MG63 (cell line): Measurements from ENCODE around the gene CCT2. TPM values are rescaled to one million over a fixed set of nuclear protein-coding genes. Genes with fewer than 3 reads are reported as not detected.
A peak's percentile ranks its signal among the peaks of the same experiment; 100 is the strongest.
"Not testable (repeated sequence)": the region's sequence is repeated elsewhere in the genome, so short reads cannot be mapped to it uniquely, and the experiment has no call there.

Experiments
- DNase-seq: peaks from one replicate; pipeline ENCODE4 v3.0.0-alpha.2; 2020
- H3K27me3 ChIP-seq: fragments of 250-450 bp; sonication (Bioruptor Pico); 2 replicates; pipeline ENCODE4 v1.5.1; 2020; ENCODE audit warnings: mild to moderate bottlenecking, moderate library complexity
- H3K36me3 ChIP-seq: fragments of 250-450 bp; sonication (Bioruptor Pico); 2 replicates; pipeline ENCODE4 v1.5.1; 2020; ENCODE audit warnings: mild to moderate bottlenecking, moderate library complexity
- H3K4me3 ChIP-seq: fragments of 250-450 bp; sonication (Bioruptor Pico); 2 replicates; pipeline ENCODE4 v1.5.1; 2020; ENCODE audit warnings: mild to moderate bottlenecking, moderate library complexity
- H3K9me3 ChIP-seq: fragments of 250-450 bp; sonication (Bioruptor Pico); 2 replicates; pipeline ENCODE4 v1.5.1; 2020; ENCODE audit warnings: mild to moderate bottlenecking, moderate library complexity
- total RNA-seq: library from RNA; depleted of rRNA; stranded (reverse); fragments of >200 nt; shearing (Covaris generic); gene quantifications from 2 replicates; pipeline ENCODE4 v1.2.3, GENCODE V29; 2014; ENCODE audit warnings: low replicate concordance

The CCT2 gene
- total RNA-seq, 1 experiment from 2014 or later = 548 TPM

DNA sequence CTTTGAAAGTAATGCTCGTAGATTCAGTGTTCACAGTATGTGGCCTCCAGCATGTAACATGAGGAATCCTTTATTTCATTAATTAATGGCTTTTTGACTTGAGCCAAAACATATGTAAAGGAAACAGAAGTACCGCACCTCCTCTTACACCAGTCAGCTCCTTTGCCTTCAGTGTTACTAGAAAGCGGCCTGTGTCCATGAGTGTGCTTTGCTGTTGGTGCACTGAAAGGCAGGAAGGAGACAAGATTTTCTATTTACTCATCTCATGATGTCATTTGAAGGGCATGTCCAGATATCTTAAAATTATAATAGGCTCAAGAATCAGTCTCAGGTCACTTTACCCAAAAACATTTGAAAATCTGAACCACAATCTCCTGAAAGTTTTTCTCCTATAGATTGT lies 9.9 kb upstream of the CCT2 start:
- Histone ChIP-seq H3K27me3 (no peaks in the 10 kb centered on the region), H3K9me3 (no peaks in the 10 kb centered on the region), H3K36me3 (peaks cover 43% of the 10 kb centered on the region), H3K4me3 (no peak overlapping the region)
- DNase-seq = no peak

DNA sequence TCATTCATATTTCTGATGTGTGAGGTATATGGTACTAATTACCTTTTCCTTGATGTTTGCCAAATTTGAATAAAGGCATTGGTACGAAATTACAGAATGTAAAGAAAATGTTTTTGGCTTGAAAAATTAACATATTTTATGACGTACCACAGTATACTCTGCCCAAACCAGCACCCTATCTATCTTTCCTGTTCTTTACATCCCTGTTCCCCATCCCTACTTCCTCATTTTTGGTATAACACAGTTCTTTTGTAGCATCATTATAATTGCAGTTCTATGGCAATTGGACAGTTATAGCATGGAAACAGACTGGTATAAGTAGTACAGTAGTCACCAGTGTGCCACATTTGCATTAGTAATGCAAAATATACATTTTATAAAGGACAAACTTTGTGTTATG lies 7.0 kb upstream of the CCT2 start:
- Histone ChIP-seq H3K4me3 (no peak overlapping the region), H3K36me3 (peaks cover 20% of the 10 kb centered on the region), H3K27me3 (no peaks in the 10 kb centered on the region), H3K9me3 (no peaks in the 10 kb centered on the region)
- no peak for DNase-seq

DNA sequence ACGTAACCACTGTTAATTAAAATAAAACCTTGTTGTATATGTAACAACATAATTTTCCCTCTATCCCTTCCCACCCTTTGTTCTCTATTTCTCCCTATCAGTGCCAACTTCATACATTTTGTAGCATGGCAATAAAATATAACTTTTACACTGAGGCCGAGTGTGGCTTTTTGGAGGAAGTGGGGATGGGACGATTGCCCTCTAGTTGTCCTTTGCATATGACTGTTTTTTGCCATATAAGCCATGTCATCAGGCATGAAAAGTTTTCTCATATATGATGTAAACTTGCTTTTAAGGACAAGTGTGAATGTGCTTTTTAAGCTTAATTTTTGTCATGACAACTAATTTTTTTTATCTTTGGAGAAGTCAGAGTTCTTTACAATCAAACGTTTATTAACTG lies 6.2 kb upstream of the CCT2 start:
- Histone ChIP-seq H3K4me3 (no peak overlapping the region), H3K27me3 (no peaks in the 10 kb centered on the region), H3K9me3 (no peaks in the 10 kb centered on the region), H3K36me3 (peaks cover 18% of the 10 kb centered on the region)
- no peak for DNase-seq

DNA sequence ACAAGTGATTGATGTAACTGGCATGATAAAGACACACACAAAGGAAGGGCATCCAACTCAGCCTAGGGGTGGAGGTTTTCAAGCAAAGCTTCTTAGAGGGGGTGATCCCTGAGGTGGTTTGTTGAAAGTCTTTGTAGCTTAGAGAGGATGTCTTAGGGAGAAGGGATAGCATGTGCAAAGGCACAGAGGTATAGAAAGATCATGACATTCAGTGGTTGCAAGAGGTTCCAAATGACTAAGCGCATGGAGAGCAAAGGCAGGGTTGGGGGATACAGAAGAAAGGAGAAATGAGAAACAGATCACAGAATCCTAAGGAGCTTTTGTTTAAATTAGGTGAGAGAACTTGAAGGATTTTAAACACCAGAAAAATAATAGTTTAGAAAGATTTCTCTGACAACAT lies 5.2 kb upstream of the CCT2 start:
- peaks cover 7% of the 10 kb centered on the region for H3K36me3 ChIP-seq
- H3K9me3 ChIP-seq = no peaks in the 10 kb centered on the region
- H3K4me3 ChIP-seq = no peak overlapping the region
- H3K27me3 ChIP-seq = no peaks in the 10 kb centered on the region
- no peak for DNase-seq

DNA sequence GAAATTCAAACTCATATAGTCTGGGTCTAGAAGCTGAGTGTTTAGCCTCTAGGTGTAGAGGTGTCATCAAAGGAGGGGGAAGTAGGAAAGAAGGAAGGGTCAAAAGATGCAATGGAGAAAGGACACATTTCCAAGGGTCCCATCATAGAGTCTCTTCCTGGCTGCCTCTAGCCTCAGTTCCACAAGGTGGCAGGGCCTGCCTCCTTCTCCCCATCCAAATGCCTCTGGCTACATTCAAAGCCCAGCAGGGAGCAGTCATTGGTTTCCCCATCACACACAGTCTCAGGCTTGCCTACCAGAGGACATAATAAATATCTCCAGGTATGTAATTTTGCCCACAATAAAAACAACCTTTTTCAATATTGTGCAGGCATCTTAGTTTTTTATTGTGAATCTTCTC lies 2.1 kb upstream of the CCT2 start:
- DNase-seq = peak; percentile 11
- Histone ChIP-seq H3K4me3 (no peak overlapping the region), H3K36me3 (peaks cover 29% of the 10 kb centered on the region), H3K27me3 (no peaks in the 10 kb centered on the region), H3K9me3 (no peaks in the 10 kb centered on the region)

DNA sequence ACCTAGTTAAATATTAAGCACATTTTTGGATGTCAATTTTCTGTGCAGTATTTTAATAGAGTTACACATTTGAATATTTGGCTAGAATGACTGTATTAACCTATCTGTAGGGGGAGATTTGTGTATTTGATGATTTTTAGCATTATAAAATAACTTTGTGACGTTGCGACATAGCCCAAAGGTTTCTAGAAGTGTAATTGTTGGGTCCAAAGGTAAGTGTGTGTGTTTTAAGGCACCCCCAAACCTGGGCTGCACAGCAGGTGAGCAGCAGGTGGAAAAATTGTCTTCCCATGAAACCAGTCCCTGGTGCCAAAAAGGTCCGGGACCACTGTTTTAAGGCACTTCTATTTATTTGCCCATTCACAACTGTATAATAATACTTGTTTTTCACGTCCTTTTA lies 3.3 kb downstream of the CCT2 start:
- DNase-seq = no peak
- peaks cover 81% of the 10 kb centered on the region for H3K36me3 ChIP-seq
- no peaks in the 10 kb centered on the region for H3K27me3 ChIP-seq
- H3K4me3 ChIP-seq = no peak overlapping the region
- no peaks in the 10 kb centered on the region for H3K9me3 ChIP-seq

DNA sequence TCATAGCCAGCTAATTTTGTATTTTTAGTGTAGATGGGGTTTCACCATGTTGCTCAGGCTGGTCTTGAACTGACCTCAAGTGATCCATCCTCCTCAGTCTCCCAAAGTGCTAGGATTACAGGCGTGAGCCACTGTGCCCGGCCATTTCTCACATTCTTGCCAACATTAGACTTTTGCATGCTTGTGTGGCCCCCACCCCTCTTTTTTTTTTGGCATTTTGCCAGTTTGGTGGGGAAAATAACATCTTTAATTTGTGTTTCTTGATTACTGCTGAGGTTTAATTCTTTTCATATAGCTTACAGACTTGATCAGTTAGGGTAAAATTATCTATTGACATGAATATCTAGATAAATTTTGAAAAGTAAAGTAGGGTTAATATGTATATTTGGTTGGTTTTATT lies 3.8 kb downstream of the CCT2 start:
- Histone ChIP-seq H3K27me3 (no peaks in the 10 kb centered on the region), H3K9me3 (no peaks in the 10 kb centered on the region), H3K4me3 (no peak overlapping the region), H3K36me3 (peaks cover 84% of the 10 kb centered on the region)
- DNase-seq = no peak

DNA sequence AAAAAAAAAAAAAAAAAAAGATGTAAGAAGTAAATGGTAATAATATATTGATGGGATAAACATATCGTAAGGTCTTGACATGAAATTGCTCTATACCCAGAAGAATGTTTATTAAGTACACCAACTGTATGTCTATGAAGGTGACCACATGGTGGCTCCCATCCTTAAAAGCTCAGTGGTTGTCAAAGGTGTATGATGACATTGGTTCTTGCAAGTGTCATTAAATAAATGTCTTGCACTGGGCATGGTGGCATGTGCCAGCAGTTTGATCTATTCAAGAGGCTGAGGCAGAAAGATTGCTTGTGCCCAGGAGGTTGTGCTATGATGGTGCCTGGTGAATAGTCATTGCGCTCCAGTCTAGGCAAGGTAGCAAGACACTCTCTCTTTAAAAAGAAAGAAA lies 10.4 kb downstream of the CCT2 start:
- no peak for DNase-seq
- Histone ChIP-seq H3K4me3 (no peak overlapping the region), H3K36me3 (peaks cover 96% of the 10 kb centered on the region), H3K9me3 (no peaks in the 10 kb centered on the region), H3K27me3 (no peaks in the 10 kb centered on the region)

DNA sequence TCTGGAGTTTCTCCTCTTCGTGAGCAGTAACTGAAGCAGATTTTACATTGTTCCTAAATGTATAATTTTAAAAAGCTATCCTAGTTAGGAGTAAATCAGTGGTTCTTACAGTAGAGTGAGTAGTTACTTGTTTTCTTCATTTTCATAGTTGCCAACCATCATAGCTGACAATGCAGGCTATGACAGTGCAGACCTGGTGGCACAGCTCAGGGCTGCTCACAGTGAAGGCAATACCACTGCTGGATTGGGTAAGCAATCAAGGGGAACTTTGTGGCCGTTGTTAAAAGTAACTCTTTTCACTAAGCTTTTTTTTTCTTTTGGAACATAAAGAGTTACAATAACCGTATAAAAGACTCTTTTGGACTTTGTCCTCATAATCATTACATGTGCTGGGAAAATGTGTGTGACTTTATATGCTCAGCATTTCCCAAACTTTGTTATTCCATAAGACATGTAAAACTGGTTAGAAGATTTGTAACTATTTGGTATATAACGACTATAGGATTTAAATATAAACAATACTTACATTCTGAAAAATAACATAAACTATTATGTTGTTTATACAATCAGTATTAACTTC lies 13.0 kb downstream of the CCT2 start:
- H3K27me3 ChIP-seq = no peaks in the 10 kb centered on the region
- H3K36me3 ChIP-seq = peaks cover 95% of the 10 kb centered on the region
- no peak overlapping the region for H3K4me3 ChIP-seq
- no peaks in the 10 kb centered on the region for H3K9me3 ChIP-seq
- no peak for DNase-seq

DNA sequence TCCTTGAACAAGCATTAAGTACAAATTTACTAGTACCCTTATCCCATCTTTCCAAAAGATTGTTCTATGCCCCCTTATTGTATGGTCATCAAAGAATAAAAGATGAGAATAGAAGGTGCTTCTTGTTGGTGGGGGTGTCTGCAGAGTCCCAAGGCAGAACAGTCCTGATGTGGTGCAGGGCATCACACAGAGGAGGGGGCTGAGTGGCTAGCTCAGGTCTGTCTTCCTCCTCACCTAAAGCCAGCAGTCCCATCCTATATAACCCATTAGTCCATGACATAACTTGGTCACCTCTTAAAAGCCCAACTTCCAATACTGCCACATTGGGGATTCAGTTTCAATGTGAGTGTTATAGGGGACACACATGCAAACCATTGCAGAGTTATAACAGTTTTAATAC lies 15.5 kb downstream of the CCT2 start:
- Histone ChIP-seq H3K36me3 (peaks cover 74% of the 10 kb centered on the region), H3K9me3 (no peaks in the 10 kb centered on the region), H3K27me3 (no peaks in the 10 kb centered on the region), H3K4me3 (no peak overlapping the region)
- no peak for DNase-seq

DNA sequence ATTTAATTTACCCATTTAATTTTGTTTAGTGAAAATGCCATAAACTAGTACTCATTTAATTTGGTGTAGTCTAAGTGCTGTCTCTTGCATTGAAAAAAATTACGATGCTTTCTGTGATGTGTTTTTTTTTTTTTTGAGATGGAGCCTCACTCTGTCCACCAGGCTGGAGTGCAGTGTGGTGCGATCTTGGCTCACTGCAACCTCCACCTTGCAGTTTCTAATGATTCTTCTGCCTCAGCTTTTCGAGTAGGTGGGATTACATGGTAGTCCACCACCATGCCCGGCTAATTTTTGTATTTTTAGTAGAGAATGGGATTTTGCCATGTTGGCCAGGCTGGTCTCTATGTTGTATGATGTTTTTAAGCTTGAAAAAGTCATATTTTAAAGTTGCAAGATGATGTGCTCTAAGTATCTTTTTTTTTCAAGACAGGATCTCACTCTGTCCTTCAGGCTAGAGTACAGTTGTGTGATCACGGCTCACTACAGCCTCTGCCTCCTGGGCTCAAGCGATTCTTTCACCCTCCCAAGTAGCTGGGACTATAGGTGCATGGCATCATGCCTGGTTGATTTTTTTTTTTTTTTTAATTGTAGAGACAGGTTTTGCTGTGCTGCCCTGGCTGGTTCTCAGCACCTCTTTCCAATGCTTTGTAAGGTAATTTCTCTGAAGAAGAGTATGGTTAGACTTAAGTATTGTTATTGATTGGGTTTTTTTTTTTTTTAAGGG lies 16.9 kb downstream of the CCT2 start:
- Histone ChIP-seq H3K27me3 (no peaks in the 10 kb centered on the region), H3K9me3 (no peaks in the 10 kb centered on the region), H3K4me3 (no peak overlapping the region), H3K36me3 (peaks cover 61% of the 10 kb centered on the region)
- no peak for DNase-seq

DNA sequence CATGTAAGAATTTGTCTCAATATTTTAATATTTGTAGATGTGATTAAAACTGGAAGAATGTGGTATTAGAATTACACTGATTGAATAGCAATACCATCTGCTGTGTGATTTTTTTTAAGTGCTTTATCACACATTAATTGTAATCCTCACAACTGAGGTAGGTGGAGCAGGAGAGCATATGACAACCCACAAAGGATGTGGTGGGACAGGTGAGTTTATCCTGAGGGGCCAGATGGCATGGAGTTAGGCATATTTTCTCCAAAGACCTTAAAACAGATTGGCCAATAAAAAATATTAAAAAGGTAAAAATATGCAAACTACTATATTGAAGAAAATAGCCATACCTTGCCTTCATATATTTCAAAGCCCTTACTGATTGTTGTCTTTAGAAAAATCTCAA lies 17.7 kb downstream of the CCT2 start:
- Histone ChIP-seq H3K36me3 (peaks cover 53% of the 10 kb centered on the region), H3K9me3 (no peaks in the 10 kb centered on the region), H3K4me3 (no peak overlapping the region), H3K27me3 (no peaks in the 10 kb centered on the region)
- DNase-seq = no peak

DNA sequence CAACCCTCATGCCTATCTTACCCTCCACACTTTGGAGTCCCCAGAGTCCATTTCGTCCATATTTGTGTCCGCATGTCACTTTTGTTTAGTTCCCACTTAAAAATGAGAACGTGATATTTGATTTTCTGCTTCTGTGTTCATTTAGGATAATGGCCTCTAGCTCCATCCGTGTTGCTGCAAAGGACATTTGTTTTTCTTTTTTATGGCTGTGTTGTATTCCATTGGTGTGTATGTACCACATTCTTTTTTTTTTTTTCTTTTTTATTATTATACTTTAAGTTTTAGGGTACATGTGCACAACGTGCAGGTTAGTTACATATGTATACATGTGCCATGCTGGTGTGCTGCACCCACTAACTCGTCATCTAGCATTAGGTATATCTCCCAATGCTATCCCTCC lies 18.3 kb downstream of the CCT2 start:
- peaks cover 47% of the 10 kb centered on the region for H3K36me3 ChIP-seq
- DNase-seq, H3K4me3 ChIP-seq, H3K27me3 ChIP-seq, H3K9me3 ChIP-seq: not testable (repeated sequence)

DNA sequence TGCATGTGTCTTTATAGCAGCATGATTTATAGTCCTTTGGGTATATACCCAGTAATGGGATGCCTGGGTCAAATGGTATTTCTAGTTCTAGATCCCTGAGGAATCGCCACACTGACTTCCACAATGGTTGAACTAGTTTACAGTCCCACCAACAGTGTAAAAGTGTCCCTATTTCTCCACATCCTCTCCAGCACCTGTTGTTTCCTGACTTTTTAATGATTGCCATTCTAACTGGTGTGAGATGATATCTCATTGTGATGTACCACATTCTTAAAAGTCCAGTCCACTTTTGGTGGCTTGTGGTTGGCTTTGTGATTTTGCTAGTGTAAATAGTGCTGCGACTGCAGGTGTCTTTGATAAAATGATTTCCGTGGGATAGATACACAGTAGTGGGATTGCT lies 19.0 kb downstream of the CCT2 start:
- H3K36me3 ChIP-seq = peaks cover 39% of the 10 kb centered on the region
- H3K4me3 ChIP-seq, H3K9me3 ChIP-seq, DNase-seq, H3K27me3 ChIP-seq: not testable (repeated sequence)

DNA sequence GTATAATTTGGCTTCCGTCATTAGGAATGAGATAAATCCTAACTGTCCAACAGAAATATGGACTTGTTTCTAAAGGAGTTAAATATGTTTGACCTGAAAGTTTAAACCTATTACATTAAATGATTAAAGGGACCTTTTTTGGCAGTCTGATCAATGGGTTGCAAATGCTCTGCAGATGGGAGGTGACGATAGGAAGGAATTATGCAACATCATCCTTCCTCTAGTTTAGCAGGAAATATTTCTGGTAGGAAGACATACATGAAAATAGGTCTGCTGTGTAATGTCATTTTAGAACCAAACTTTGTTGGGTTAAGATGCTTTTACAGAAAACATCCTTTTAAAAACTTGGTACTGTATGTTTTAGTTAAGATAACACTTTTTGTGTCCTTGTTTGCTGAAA lies 22.9 kb downstream of the CCT2 start:
- Histone ChIP-seq H3K27me3 (no peaks in the 10 kb centered on the region), H3K36me3 (peaks cover 1% of the 10 kb centered on the region), H3K4me3 (no peak overlapping the region), H3K9me3 (no peaks in the 10 kb centered on the region)
- no peak for DNase-seq

DNA sequence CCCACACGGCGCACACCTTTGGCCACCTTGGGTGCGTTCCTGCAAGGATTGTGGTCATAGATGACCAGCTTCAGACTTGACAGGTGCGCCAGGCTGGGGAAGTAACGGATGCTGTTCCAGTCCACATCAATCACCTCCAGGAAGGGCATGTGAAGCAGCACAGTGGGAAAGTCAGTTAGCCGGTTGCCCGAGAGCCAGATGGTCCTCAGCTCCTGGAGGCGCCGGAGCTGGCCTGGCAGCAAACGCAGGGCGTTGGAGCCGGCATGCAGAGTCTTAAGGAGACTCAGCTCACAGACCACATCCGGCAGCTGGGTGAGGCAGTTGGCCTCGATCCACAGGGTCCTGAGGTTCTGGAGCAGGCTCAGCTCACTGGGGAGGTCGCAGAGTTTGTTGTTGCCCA lies 24.9 kb downstream of the CCT2 start:
- no peaks in the 10 kb centered on the region for H3K36me3 ChIP-seq
- DNase-seq = no peak
- H3K27me3 ChIP-seq = no peaks in the 10 kb centered on the region
- H3K4me3 ChIP-seq = no peak overlapping the region
- H3K9me3 ChIP-seq = no peaks in the 10 kb centered on the region

DNA sequence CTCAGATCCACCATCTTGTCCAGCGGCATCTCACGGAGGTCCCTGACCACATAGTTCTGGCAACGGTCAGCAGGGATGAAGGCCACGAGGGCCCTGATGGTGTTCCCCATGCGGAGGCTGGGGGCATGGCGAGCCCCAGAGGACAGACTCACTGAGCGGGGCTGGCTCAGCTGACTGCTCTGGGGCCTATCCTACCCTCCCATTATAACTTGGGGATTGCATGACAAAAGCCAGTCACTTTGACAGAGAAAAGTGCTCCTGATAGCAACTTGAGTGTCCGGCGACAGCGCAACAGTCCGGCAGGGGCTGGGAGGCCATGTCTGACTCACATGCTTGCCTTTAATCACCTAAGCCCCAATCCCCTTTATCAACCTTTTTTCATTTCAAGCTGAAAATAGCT lies 25.5 kb downstream of the CCT2 start, which contains the start of gene LRRC10:
Gene LRRC10 (minus strand): TSS at position 179 of the 400 bp plus-strand sequence. CDS start 69 bp downstream, at position 110.
- DNase-seq = no peak
- H3K4me3 ChIP-seq = no peak within 1 kb of the TSS
- no peaks in the 10 kb centered on the region for H3K36me3 ChIP-seq
- no peaks in the 10 kb centered on the region for H3K9me3 ChIP-seq
- no peaks in the 10 kb centered on the region for H3K27me3 ChIP-seq

DNA sequence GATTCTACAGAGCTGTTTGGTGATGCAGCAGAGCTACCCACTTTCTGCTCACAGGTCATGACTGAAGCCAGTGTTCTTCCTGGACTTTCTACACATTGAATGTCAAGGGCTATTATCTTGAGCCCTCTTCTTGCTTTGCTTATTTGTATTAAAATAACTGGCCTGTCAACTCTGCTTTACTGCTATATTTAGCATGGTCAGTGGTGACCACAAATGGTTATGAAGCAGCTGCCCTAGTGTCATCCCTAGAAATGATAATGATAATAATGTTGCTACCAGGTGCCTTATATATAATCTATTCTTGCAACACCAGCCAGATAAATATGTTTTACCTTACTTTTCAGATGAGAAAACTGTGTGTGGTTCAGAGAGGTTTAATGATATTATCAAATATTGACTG lies 28.1 kb downstream of the CCT2 start:
- Histone ChIP-seq H3K27me3 (no peaks in the 10 kb centered on the region), H3K36me3 (no peaks in the 10 kb centered on the region), H3K9me3 (no peaks in the 10 kb centered on the region), H3K4me3 (no peak overlapping the region)
- no peak for DNase-seq
